ENCODE data around the gene TRIM9.

The TRIM9 gene

GRCh38 chr14:50931559-50931958, 163.3 kb downstream of the TRIM9 start:
- DNase-seq, result no peak

GRCh38 chr14:50929506-50929905, 165.4 kb downstream of the TRIM9 start:
- DNase-seq, result no peak

DNA sequence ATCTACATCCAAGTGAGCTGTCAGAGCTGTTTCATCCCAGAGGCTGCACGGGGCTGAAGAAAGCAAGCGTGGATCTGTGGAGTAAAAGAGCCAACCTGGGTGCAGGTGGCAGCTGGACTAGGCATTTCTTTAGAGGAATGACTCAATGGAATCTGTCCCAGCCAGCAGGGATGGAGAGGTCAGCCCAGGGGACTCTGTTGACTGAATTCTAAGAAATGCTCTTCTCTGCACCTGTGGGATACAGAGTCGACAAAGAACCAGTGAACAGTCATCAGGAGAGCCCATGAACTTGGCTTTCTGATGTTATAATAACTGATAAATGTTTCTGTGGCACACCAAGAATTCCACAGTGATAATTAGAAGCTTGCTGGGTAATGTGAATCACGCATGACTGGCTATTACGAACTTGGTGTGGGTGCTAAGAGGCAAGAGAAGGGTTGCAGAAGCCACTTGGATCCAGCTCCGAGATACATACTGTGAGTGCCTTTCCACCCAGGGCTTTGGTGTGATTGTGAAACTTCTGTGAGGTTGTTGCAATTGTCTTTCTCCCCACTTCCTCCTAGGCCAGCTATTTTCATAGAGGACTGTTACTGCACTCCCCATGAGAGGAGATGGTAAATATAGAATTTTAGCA, 166.8 kb downstream of the TRIM9 start:
- no peak for DNase-seq

GRCh38 chr14:50926851-50927386, 168.0 kb downstream of the TRIM9 start:
- DNase-seq, result no peak
